ENCODE results near the gene ZFYVE9. TPM values are rescaled to one million over a fixed set of nuclear protein-coding genes. Genes with fewer than 3 reads are reported as not detected.

The ZFYVE9 gene
- total and polyA plus RNA-seq, 2 of the 8 experiments (the other 6 are each of a cell fraction or from before 2014, with no cell fraction given), result 5.8 to 26.5 TPM

GRCh38 chr1:52119301-52120079, 22.4 kb upstream of the ZFYVE9 start:
- TF ChIP-seq SIN3A (conservative IDR thresholded peaks at IDR 0.05 in 1 of 2, IDR thresholded peaks at IDR 0.05 in 1 of 2; ENCODE audit: low read depth in 1 of 2, low read length in 2 of 2), result no peak
- TF ChIP-seq RAD21 (IDR thresholded peaks at IDR 0.05 in 1 of 2, conservative IDR thresholded peaks at IDR 0.05 in 1 of 2; ENCODE audit: low read depth in 2 of 2, low read length in 2 of 2), result no peak
- TF ChIP-seq JUN (IDR thresholded peaks at IDR 0.05; ENCODE audit: low read depth, low read length), result no peak
- no peak for TF ChIP-seq HDAC6 (IDR thresholded peaks at IDR 0.05; ENCODE audit: low read depth, low read length)
- no peak for TF ChIP-seq BRCA1 (IDR thresholded peaks at IDR 0.05; ENCODE audit: low read depth, low read length)
- no peak for TF ChIP-seq TEAD4 (IDR thresholded peaks at IDR 0.05; ENCODE audit: low read depth, low read length)
- TF ChIP-seq YY1 (IDR thresholded peaks at IDR 0.05; ENCODE audit: low read depth, low read length), result no peak
- TF ChIP-seq NRF1 (IDR thresholded peaks at IDR 0.05; ENCODE audit: low read depth, low read length), result no peak
- no peak for TF ChIP-seq JUND (IDR thresholded peaks at IDR 0.05; ENCODE audit: low read length)
- no peak for TF ChIP-seq CTBP2 (IDR thresholded peaks at IDR 0.05; ENCODE audit: borderline replicate concordance, insufficient read depth, insufficient read length, low read length)
- no peak overlapping the region for H2BK15ac ChIP-seq (ENCODE audit: low read length)
- H2BK20ac ChIP-seq (ENCODE audit: low read length), result no peak overlapping the region
- H3K18ac ChIP-seq (ENCODE audit: extremely low read depth, low read length), result no peak overlapping the region
- no peak overlapping the region for H4K8ac ChIP-seq (ENCODE audit: extremely low read depth, insufficient read depth, low read length)
- no peaks in the 10 kb centered on the region for H4K20me1 ChIP-seq (replicated peaks in 1 of 2; ENCODE audit: control insufficient read depth in 1 of 2, insufficient read depth in 2 of 2, low read length in 2 of 2)
- H4K5ac ChIP-seq (ENCODE audit: insufficient read length, low read depth, low read length), result no peak overlapping the region
- H3K27ac ChIP-seq (ENCODE audit: low read depth, low read length), result no peak overlapping the region
- DNase-seq (ENCODE audit: low read depth in 1 of 2, low spot score in 2 of 2), result no peak
- no peak overlapping the region for H3K4me3 ChIP-seq (ENCODE audit: extremely low read depth in 1 of 4, insufficient read depth in 2 of 4, low read depth in 3 of 4, low read length in 4 of 4)
- H3K27me3 ChIP-seq (replicated peaks in 1 of 4; ENCODE audit: control insufficient read depth in 3 of 4, extremely low read depth in 1 of 4, insufficient read depth in 3 of 4, low read length in 3 of 4), result no peaks in the 10 kb centered on the region
- no peak overlapping the region for H3K4ac ChIP-seq (replicated peaks; ENCODE audit: insufficient read length, low read depth, low read length)
- H3K23me2 ChIP-seq (ENCODE audit: low read depth, low read length), result no peaks in the 10 kb centered on the region
- no peak overlapping the region for H4K91ac ChIP-seq (replicated peaks; ENCODE audit: insufficient read length, low read length)
- H3K9me3 ChIP-seq (ENCODE audit: insufficient read depth in 2 of 2, low read depth in 1 of 2, low read length in 1 of 2), result no peaks in the 10 kb centered on the region
- H3K79me2 ChIP-seq (ENCODE audit: control insufficient read depth in 1 of 2, insufficient read depth in 2 of 2, low read length in 2 of 2), result no peaks in the 10 kb centered on the region
- H3K23ac ChIP-seq (ENCODE audit: insufficient read length), result no peak overlapping the region
- H3K79me1 ChIP-seq (ENCODE audit: low read depth, low read length), result no peaks in the 10 kb centered on the region
- H2BK120ac ChIP-seq (replicated peaks; ENCODE audit: low read depth, low read length), result no peak overlapping the region
- H3K4me2 ChIP-seq (ENCODE audit: insufficient read depth in 1 of 2, low read depth in 2 of 2, low read length in 2 of 2), result peak overlapping the region; percentile 22 to 62; a peak in 3 of 4 replicates
- POLR2A ChIA-PET (ENCODE audit: partially characterized antibody), result interaction anchor here (1.1 to 1.4 kb wide), 2 partner anchors 10 to 64 kb away, joined by 3 to 4 read pairs; partner anchors contain the start of gene TXNDC12
- no peak overlapping the region for H2BK12ac ChIP-seq (ENCODE audit: low read depth, low read length)
- H3K14ac ChIP-seq (ENCODE audit: insufficient read length), result no peak overlapping the region
- H2AFZ ChIP-seq (ENCODE audit: low read length), result 0 out of 2 replicates have a peak overlapping the region, but pooled peaks have one; percentile 36
- 80% methylated on average over 12 of the region's 12 CpGs; no CpG with 5 or more reads in 1 of the 2 experiments for WGBS, 2 experiments (ENCODE audit: extremely low coverage in 1 of 2, insufficient coverage in 1 of 2, insufficient read length in 1 of 2, insufficient replicate concordance in 2 of 2, low coverage in 1 of 2, low lambda C conversion rate in 2 of 2, missing lambda C conversion rate in 1 of 2)
- H3K36me3 ChIP-seq (ENCODE audit: control insufficient read depth in 2 of 4, insufficient read depth in 4 of 4, low read length in 3 of 4), result no peaks in the 10 kb centered on the region
- H2AK5ac ChIP-seq (ENCODE audit: low read depth, low read length), result no peak overlapping the region
- no peak overlapping the region for H2BK5ac ChIP-seq (ENCODE audit: low read depth, low read length)
- FAIRE-seq, result no peak
- H3K9ac ChIP-seq (replicated peaks in 1 of 4; ENCODE audit: extremely low read depth in 1 of 4, low read depth in 3 of 4, low read length in 3 of 4), result no peak overlapping the region
- no peak overlapping the region for H3K56ac ChIP-seq (replicated peaks; ENCODE audit: insufficient read length, low read depth, low read length)
- CTCF ChIA-PET (ENCODE audit: partially characterized antibody), result interaction anchor here (1.0 to 1.9 kb wide), 4 partner anchors 7 to 229 kb away, joined by 3 to 7 read pairs (median 4); no protein-coding TSS in a partner anchor
- peaks cover 0 to 10% (median 5%) of the 10 kb centered on the region in 4 experiments; a peak in 3 of 7 replicates for H3K4me1 ChIP-seq (replicated peaks in 1 of 4; ENCODE audit: control insufficient read depth in 3 of 4, insufficient read depth in 4 of 4, low read length in 3 of 4)

All from H1 (cell line).